Measurements from ENCODE around the gene PDGFC.
"Not testable (repeated sequence)": the region's sequence is repeated elsewhere in the genome, so short reads cannot be mapped to it uniquely, and the experiment has no call there.

The PDGFC gene

GRCh38 chr4:156949373-156949814, 22.2 kb downstream of the PDGFC start:
- no peak for DNase-seq

GRCh38 chr4:156948738-156949137, 22.9 kb downstream of the PDGFC start:
- peak; percentile 10 for DNase-seq

- no peak for DNase-seq
Measured at GRCh38 chr4:156948133-156948532, 23.5 kb downstream of the PDGFC start.

- DNase-seq, result no peak
Measured at GRCh38 chr4:156946516-156947424, 24.8 kb downstream of the PDGFC start.

GRCh38 chr4:156945532-156945931, 26.1 kb downstream of the PDGFC start:
- DNase-seq, result no peak

GRCh38 chr4:156942991-156943390, 28.6 kb downstream of the PDGFC start:
- DNase-seq, result no peak

- DNase-seq, result peak; percentile 19
Measured at GRCh38 chr4:156941940-156942548, 29.6 kb downstream of the PDGFC start.

GRCh38 chr4:156939801-156940200, 31.8 kb downstream of the PDGFC start:
- no peak for DNase-seq

GRCh38 chr4:156939139-156939538, 32.5 kb downstream of the PDGFC start:
- no peak for DNase-seq

- no peak for DNase-seq
Measured at GRCh38 chr4:156934259-156934635, 37.4 kb downstream of the PDGFC start.

GRCh38 chr4:156933633-156934258, 37.9 kb downstream of the PDGFC start:
- no peak for DNase-seq

GRCh38 chr4:156932360-156932759, 39.2 kb downstream of the PDGFC start:
- DNase-seq, result not testable (repeated sequence)

GRCh38 chr4:156931267-156931666, 40.3 kb downstream of the PDGFC start:
- DNase-seq, result no peak

- DNase-seq, result no peak
Measured at GRCh38 chr4:156929386-156930105, 42.1 kb downstream of the PDGFC start.

- DNase-seq, result no peak
Measured at GRCh38 chr4:156924774-156925315, 46.8 kb downstream of the PDGFC start.

GRCh38 chr4:156923525-156923924, 48.1 kb downstream of the PDGFC start:
- no peak for DNase-seq

- DNase-seq, result no peak
Measured at GRCh38 chr4:156915221-156915620, 56.4 kb downstream of the PDGFC start.

GRCh38 chr4:156913234-156913633, 58.4 kb downstream of the PDGFC start:
- no peak for DNase-seq

GRCh38 chr4:156909010-156909409, 62.6 kb downstream of the PDGFC start:
- no peak for DNase-seq

GRCh38 chr4:156906325-156906724, 65.3 kb downstream of the PDGFC start:
- no peak for DNase-seq

GRCh38 chr4:156901871-156902270, 69.7 kb downstream of the PDGFC start:
- no peak for DNase-seq

- no peak for DNase-seq
Measured at GRCh38 chr4:156898373-156899117, 73.1 kb downstream of the PDGFC start.
